ENCODE measurements around the gene AADAC. TPM values are rescaled to one million over a fixed set of nuclear protein-coding genes. Genes with fewer than 3 reads are reported as not detected.

AADAC gene
- polyA plus RNA-seq, 2 donors = 0.75 to 0.82 TPM

Other genes with a start within 250 kb of the AADAC start
- under 1 TPM; 0.12 to 0.33 TPM for gene AADACL2, start 80.2 kb upstream of the AADAC start, polyA plus RNA-seq
- under 1 TPM in 1 of 2 donors, not detected in 1; 0.06 TPM for gene SUCNR1, start 59.5 kb downstream of the AADAC start, polyA plus RNA-seq